GM12873 (cell line): ENCODE measurements around the gene ZNF438.

Source experiments
- CTCF ChIP-seq: IDR thresholded peaks from 2 replicates; pipeline ENCODE4 v1.5.1; 2012; ENCODE audit warnings: low read depth, mild to moderate bottlenecking, moderate library complexity, low read length, control low read depth; ENCODE audit not compliant: insufficient read depth; ENCODE audit errors: missing control alignments

ZNF438 gene

GRCh38 chr10:30863516-30864210, 168.0 kb downstream of the ZNF438 start:
- no peak for TF ChIP-seq CTCF

- TF ChIP-seq CTCF = no peak
These were observed 169.2 kb downstream of the ZNF438 start for GRCh38 chr10:30862486-30862885.

GRCh38 chr10:30861976-30862375, 169.7 kb downstream of the ZNF438 start:
- no peak for TF ChIP-seq CTCF

- no peak for TF ChIP-seq CTCF
These were observed 170.4 kb downstream of the ZNF438 start for GRCh38 chr10:30861221-30861620.

- TF ChIP-seq CTCF = no peak
These were observed 173.2 kb downstream of the ZNF438 start for GRCh38 chr10:30858499-30858898.

GRCh38 chr10:30857803-30858202, 173.9 kb downstream of the ZNF438 start:
- no peak for TF ChIP-seq CTCF

GRCh38 chr10:30855131-30855530, 176.5 kb downstream of the ZNF438 start:
- no peak for TF ChIP-seq CTCF

- no peak for TF ChIP-seq CTCF
These were observed 177.0 kb downstream of the ZNF438 start for GRCh38 chr10:30854656-30855055.
